H9 (cell line): ENCODE data around the gene SETBP1. TPM values are rescaled to one million over a fixed set of nuclear protein-coding genes. Genes with fewer than 3 reads are reported as not detected.

ENCODE experiments used
- DNase-seq: peaks from one replicate; pipeline ENCODE4 v3.0.0-alpha.2; 2017
- H2AFZ ChIP-seq: one replicate; pipeline ENCODE4 v1.6.1; 2013; ENCODE audit warnings: mild to moderate bottlenecking, low read length, control low read depth, moderate library complexity
- H2AK5ac ChIP-seq: 2 replicates; pipeline ENCODE4 v1.6.1; 2013; ENCODE audit warnings: low read length, control low read depth, mixed read lengths; ENCODE audit not compliant: insufficient read length
- H2BK120ac ChIP-seq: one replicate; pipeline ENCODE4 v1.6.1; 2013; ENCODE audit warnings: low read depth, mild to moderate bottlenecking, low read length, control low read depth, inconsistent platforms; ENCODE audit not compliant: poor library complexity, severe bottlenecking
- H2BK12ac ChIP-seq: 2 replicates; pipeline ENCODE4 v1.6.1; 2013; ENCODE audit warnings: low read length, control low read depth, mixed read lengths, low read depth; ENCODE audit not compliant: insufficient read length
- H2BK15ac ChIP-seq: 2 replicates; pipeline ENCODE4 v1.6.1; 2013; ENCODE audit warnings: low read depth, low read length, control low read depth
- H2BK20ac ChIP-seq: one replicate; pipeline ENCODE4 v1.6.1; 2013; ENCODE audit warnings: low read depth, mild to moderate bottlenecking, low read length, control low read depth, inconsistent platforms; ENCODE audit not compliant: poor library complexity, severe bottlenecking
- H2BK5ac ChIP-seq: 2 replicates; pipeline ENCODE4 v1.6.1; 2013; ENCODE audit warnings: low read length, control low read depth, mixed read lengths; ENCODE audit not compliant: insufficient read length
- H3K14ac ChIP-seq: 2 replicates; pipeline ENCODE4 v1.6.1; 2013; ENCODE audit warnings: low read length, control low read depth; ENCODE audit not compliant: insufficient read depth
- H3K18ac ChIP-seq: 2 replicates; pipeline ENCODE4 v1.6.1; 2013; ENCODE audit warnings: low read depth, mild to moderate bottlenecking, mixed read lengths, low read length, control low read depth; ENCODE audit not compliant: insufficient read length
- H3K23ac ChIP-seq: 2 replicates; pipeline ENCODE4 v1.6.1; 2013; ENCODE audit warnings: low read length, control low read depth, mixed read lengths, low read depth; ENCODE audit not compliant: insufficient read length
- H3K23me2 ChIP-seq: 2 replicates; pipeline ENCODE4 v1.6.1; 2013; ENCODE audit warnings: low read depth, mild to moderate bottlenecking, mixed read lengths, low read length, control low read depth; ENCODE audit not compliant: insufficient read length, poor library complexity, severe bottlenecking
- H3K27ac ChIP-seq: 2 replicates; pipeline ENCODE4 v1.5.1; 2013; ENCODE audit warnings: low read length, control low read depth, mixed read lengths, low read depth; ENCODE audit not compliant: insufficient read length
- H3K27me3 ChIP-seq: 2 replicates; pipeline ENCODE4 v1.6.1; 2013; ENCODE audit warnings: low read length, control low read depth, inconsistent platforms; ENCODE audit not compliant: insufficient read depth
- H3K4ac ChIP-seq: 2 replicates; pipeline ENCODE4 v1.6.1; 2013; ENCODE audit warnings: low read depth, mild to moderate bottlenecking, control low read depth, inconsistent platforms, low read length, moderate library complexity
- H3K4me1 ChIP-seq: 2 replicates; pipeline ENCODE4 v1.6.1; 2013; ENCODE audit warnings: low read length, control low read depth, inconsistent platforms; ENCODE audit not compliant: insufficient read depth
- H3K4me2 ChIP-seq: 2 replicates; pipeline ENCODE4 v1.6.1; 2013; ENCODE audit warnings: low read length, control low read depth, mixed read lengths; ENCODE audit not compliant: insufficient read length, insufficient read depth
- H3K56ac ChIP-seq: 2 replicates; pipeline ENCODE4 v1.6.1; 2013; ENCODE audit warnings: low read depth, mild to moderate bottlenecking, mixed read lengths, low read length, control low read depth; ENCODE audit not compliant: insufficient read length
- H3K79me1 ChIP-seq: 2 replicates; pipeline ENCODE4 v1.6.1; 2013; ENCODE audit warnings: low read depth, mild to moderate bottlenecking, moderate library complexity, low read length, control low read depth, inconsistent platforms; ENCODE audit not compliant: insufficient read depth, poor library complexity, severe bottlenecking
- H3K79me2 ChIP-seq: 2 replicates; pipeline ENCODE4 v1.6.1; 2013; ENCODE audit warnings: low read length, control low read depth, inconsistent platforms; ENCODE audit not compliant: insufficient read depth
- H3K9ac ChIP-seq: 2 replicates; pipeline ENCODE4 v1.6.1; 2013; ENCODE audit warnings: low read length, control low read depth, mixed read lengths; ENCODE audit not compliant: insufficient read length; ENCODE audit errors: extremely low read depth
- H3K9me3 ChIP-seq: one replicate; pipeline ENCODE4 v1.6.1; 2013; ENCODE audit warnings: low read depth, low read length, inconsistent platforms; ENCODE audit not compliant: control insufficient read depth
- H3T11ph ChIP-seq: one replicate; pipeline ENCODE4 v1.6.1; 2013; ENCODE audit warnings: mild to moderate bottlenecking, low read length, control low read depth, inconsistent platforms
- H4K20me1 ChIP-seq: one replicate; pipeline ENCODE4 v1.6.1; 2013; ENCODE audit not compliant: control insufficient read depth, insufficient read length, insufficient read depth
- H4K5ac ChIP-seq: 2 replicates; pipeline ENCODE4 v1.6.1; 2013; ENCODE audit warnings: low read depth, mild to moderate bottlenecking, mixed read lengths, low read length, control low read depth; ENCODE audit not compliant: insufficient read length
- H4K8ac ChIP-seq: replicated peaks from 2 replicates; pipeline ENCODE4 v1.6.1; 2013; ENCODE audit warnings: low read length, control low read depth, mixed read lengths, low read depth; ENCODE audit not compliant: insufficient read length
- H4K91ac ChIP-seq: 2 replicates; pipeline ENCODE4 v1.6.1; 2013; ENCODE audit warnings: low read depth, mild to moderate bottlenecking, moderate library complexity, mixed read lengths, low read length, control low read depth; ENCODE audit not compliant: insufficient read length
- H3K27ac Mint-ChIP-seq, 3 experiments: 2 replicates in 2 of 3; 3 replicates in 1 of 3; pipeline ENCODE4 v1.8.0; 2020 to 2021; ENCODE audit warnings: mixed read lengths in 3 of 3, mild to moderate bottlenecking in 1 of 3, moderate library complexity in 1 of 3
- H3K27me3 Mint-ChIP-seq: 2 replicates; pipeline ENCODE4 v1.8.0; 2021; ENCODE audit warnings: low read depth, mild to moderate bottlenecking, moderate library complexity, mixed read lengths
- H3K36me3 Mint-ChIP-seq, 3 experiments: 2 replicates in 2 of 3; 3 replicates in 1 of 3; pipeline ENCODE4 v1.8.0; 2020 to 2021; ENCODE audit warnings: low read depth in 3 of 3, mixed read lengths in 3 of 3; ENCODE audit not compliant: insufficient read depth in 1 of 3
- H3K4me1 Mint-ChIP-seq, 2 experiments: 2 replicates each; pipeline ENCODE4 v1.8.0; 2020; ENCODE audit warnings: mixed read lengths in 2 of 2
- H3K4me3 Mint-ChIP-seq, 2 experiments: 2 replicates in 1 of 2; 3 replicates in 1 of 2; pipeline ENCODE4 v1.8.0; 2020 to 2021; ENCODE audit warnings: mild to moderate bottlenecking in 2 of 2, mixed read lengths in 2 of 2, moderate library complexity in 1 of 2
- H3K9me3 Mint-ChIP-seq, 2 experiments: 2 replicates in 1 of 2; 3 replicates in 1 of 2; pipeline ENCODE4 v1.8.0; 2020; ENCODE audit warnings: mild to moderate bottlenecking in 2 of 2, mixed read lengths in 2 of 2, moderate library complexity in 1 of 2
- CTCF ChIP-seq: fragments of 200-600 bp; sonication (generic); conservative IDR thresholded peaks from 3 replicates; pipeline ENCODE4 v1.8.0; 2021; ENCODE audit warnings: antibody characterized with exemption, mild to moderate bottlenecking
- WGBS: extraction: QIAGEN DNeasy Blood & Tissue Kit; methylation state at CpG from one replicate; pipeline ENCODE4 v1.1.7; 2013; ENCODE audit warnings: missing lambda C conversion rate, low lambda C conversion rate, mixed read lengths; ENCODE audit not compliant: insufficient read length; ENCODE audit errors: extremely low coverage; 5-methylcytosine and 5-hydroxymethylcytosine counted together
- total RNA-seq: library from RNA; stranded (reverse); gene quantifications from 2 replicates; pipeline ENCODE4 v1.2.1, GENCODE V29; 2021

Gene SETBP1
- total RNA-seq, 1 experiment from 2014 or later, result 4.6 TPM

- Histone ChIP-seq H2AFZ (no peak overlapping the region), H3T11ph (no peak overlapping the region), H2AK5ac (no peak overlapping the region), H3K79me1 (no peaks in the 10 kb centered on the region), H2BK15ac (no peak overlapping the region), H3K4me1 (peaks cover 8% of the 10 kb centered on the region; the same call in 1 of the 2 replicates), H2BK5ac (no peak overlapping the region), H3K9me3 (no peaks in the 10 kb centered on the region), H4K5ac (no peak overlapping the region), H3K27ac (no peak overlapping the region), H4K91ac (no peak overlapping the region), H3K18ac (no peak overlapping the region), H2BK20ac (no peak overlapping the region), H4K8ac (no peak overlapping the region), H2BK120ac (no peak overlapping the region), H3K9ac (no peak overlapping the region), H3K23ac (no peak overlapping the region), H3K79me2 (no peaks in the 10 kb centered on the region), H3K4me2 (no peak overlapping the region), H3K14ac (no peak overlapping the region), H3K23me2 (peaks cover 4% of the 10 kb centered on the region), H3K56ac (no peak overlapping the region), H3K4ac (no peak overlapping the region), H2BK12ac (no peak overlapping the region), H3K27me3 (no peaks in the 10 kb centered on the region), H4K20me1 (no peaks in the 10 kb centered on the region)
- no CpG with 5 or more reads among the region's 2 CpGs for WGBS
- Mint-ChIP-seq H3K27ac (no peak overlapping the region), H3K4me1 (peaks cover 22 to 39% of the 10 kb centered on the region in 2 experiments), H3K27me3 (no peaks in the 10 kb centered on the region), H3K9me3 (no peaks in the 10 kb centered on the region), H3K36me3 (no peaks in the 10 kb centered on the region), H3K4me3 (no peak overlapping the region)
- DNase-seq, result no peak
- TF ChIP-seq CTCF, result no peak
Measured at GRCh38 chr18:44743631-44744030, 62.9 kb downstream of the SETBP1 start.
